Ecto neural progenitor cell (in vitro differentiated cells): Measurements from ENCODE around the gene SAMD11.
"Not testable (repeated sequence)": the region's sequence is repeated elsewhere in the genome, so short reads cannot be mapped to it uniquely, and the experiment has no call there.

ENCODE experiments used
- DNase-seq: peaks from one replicate; pipeline ENCODE4 v3.0.0-alpha.2; 2018; ENCODE audit warnings: low spot score

SAMD11 gene

GRCh38 chr1:923131-923990 is at the start of gene SAMD11:
Gene SAMD11, plus strand, starts transcription at chr1:923923. Its CDS starts 509 bp downstream, at chr1:924432.
- DNase-seq, result peak; percentile 90

- not testable (repeated sequence) for DNase-seq
Measured at GRCh38 chr1:876428-877208, 47.1 kb upstream of the SAMD11 start.

- DNase-seq, result not testable (repeated sequence)
Measured at GRCh38 chr1:877209-877986, 46.3 kb upstream of the SAMD11 start.

GRCh38 chr1:880511-880910 is 43.2 kb upstream of the SAMD11 start:
- DNase-seq, result not testable (repeated sequence)

GRCh38 chr1:880915-881314 is 42.8 kb upstream of the SAMD11 start:
- not testable (repeated sequence) for DNase-seq

- no peak for DNase-seq
Measured at GRCh38 chr1:886311-886710, 37.4 kb upstream of the SAMD11 start.

- no peak for DNase-seq
Measured at GRCh38 chr1:886760-887159, 37.0 kb upstream of the SAMD11 start.

- no peak for DNase-seq
Measured at GRCh38 chr1:888297-888696, 35.4 kb upstream of the SAMD11 start.

GRCh38 chr1:889774-890173 is 33.9 kb upstream of the SAMD11 start:
- DNase-seq, result not testable (repeated sequence)

- DNase-seq, result not testable (repeated sequence)
Measured at GRCh38 chr1:890234-890633, 33.5 kb upstream of the SAMD11 start.

GRCh38 chr1:890661-891060 is 33.1 kb upstream of the SAMD11 start:
- DNase-seq, result no peak

- no peak for DNase-seq
Measured at GRCh38 chr1:897226-897625, 26.5 kb upstream of the SAMD11 start.

- DNase-seq, result not testable (repeated sequence)
Measured at GRCh38 chr1:897951-898350, 25.8 kb upstream of the SAMD11 start.

GRCh38 chr1:899636-900317 is 23.9 kb upstream of the SAMD11 start:
- no peak for DNase-seq

- no peak for DNase-seq
Measured at GRCh38 chr1:901108-901859, 22.4 kb upstream of the SAMD11 start.

- peak; percentile 42 for DNase-seq
Measured at GRCh38 chr1:902802-903201, 20.9 kb upstream of the SAMD11 start.

GRCh38 chr1:903305-903704 is 20.4 kb upstream of the SAMD11 start:
- DNase-seq, result no peak

GRCh38 chr1:903721-904271 is 19.9 kb upstream of the SAMD11 start:
- DNase-seq, result peak; percentile 49

GRCh38 chr1:904310-904950 is 19.3 kb upstream of the SAMD11 start:
- DNase-seq, result peak; percentile 93
